HG03135 (cell line): ENCODE results near the gene GBGT1.
"Not testable (repeated sequence)": the region's sequence is repeated elsewhere in the genome, so short reads cannot be mapped to it uniquely, and the experiment has no call there.

Experiments
- ATAC-seq: cut with Tn5 transposase; IDR thresholded peaks from one replicate; pipeline ENCODE4 v1.9.1; 2021; ENCODE audit warnings: mild to moderate bottlenecking, moderate library complexity; ENCODE audit not compliant: unreplicated experiment

The GBGT1 gene

DNA sequence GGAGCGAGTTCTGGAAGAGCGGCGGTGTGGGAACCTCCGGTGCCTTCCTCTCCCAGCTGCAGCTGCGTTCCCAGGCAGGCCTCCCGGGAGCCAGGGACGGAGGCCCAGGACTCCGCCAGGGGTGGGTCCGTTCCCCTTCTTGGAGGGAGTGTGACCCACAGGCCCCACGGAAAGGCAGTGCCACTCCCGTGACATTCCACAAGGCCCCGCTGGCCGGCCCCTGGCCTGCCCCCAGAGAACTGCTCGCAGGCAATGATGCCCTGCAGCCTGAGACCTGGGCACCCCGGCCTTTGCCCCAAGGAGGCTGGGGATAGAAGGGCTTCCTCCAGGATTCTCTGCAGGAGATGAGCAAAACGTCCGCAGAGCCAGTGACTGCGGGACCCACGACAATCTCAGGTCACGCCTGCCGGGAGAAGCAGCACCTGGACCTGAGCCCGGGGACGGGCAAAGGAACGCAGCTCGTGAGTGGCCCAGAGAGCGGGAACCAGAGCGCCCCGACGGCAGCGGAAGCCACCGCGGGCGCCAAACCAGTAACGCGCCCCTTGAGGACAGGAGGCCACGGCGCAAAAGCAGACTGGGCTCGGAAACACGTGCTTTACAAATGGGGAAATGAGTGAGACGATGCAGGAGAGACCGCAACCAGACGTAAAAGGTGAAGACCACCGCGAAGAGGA lies 36.1 kb upstream of the GBGT1 start:
- ATAC-seq: no peak

DNA sequence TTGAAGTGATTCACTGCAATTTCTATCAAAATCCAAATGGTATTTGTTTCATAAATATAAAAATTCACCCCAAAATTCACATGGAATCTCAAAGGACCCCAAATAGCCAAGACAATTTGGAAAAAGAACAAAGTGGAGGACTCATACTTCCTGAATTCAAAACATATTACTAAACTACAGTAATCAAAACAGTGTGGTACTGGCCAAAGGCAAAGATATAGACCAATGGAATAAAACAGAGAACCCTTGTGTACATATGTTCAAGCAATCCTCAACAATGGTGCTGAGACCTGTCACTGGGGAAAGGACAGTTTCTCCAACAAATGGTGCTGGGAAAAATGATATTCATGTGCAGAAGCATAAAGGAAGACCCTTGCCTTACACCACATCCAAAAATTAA lies 31.3 kb upstream of the GBGT1 start:
- no peak for ATAC-seq

DNA sequence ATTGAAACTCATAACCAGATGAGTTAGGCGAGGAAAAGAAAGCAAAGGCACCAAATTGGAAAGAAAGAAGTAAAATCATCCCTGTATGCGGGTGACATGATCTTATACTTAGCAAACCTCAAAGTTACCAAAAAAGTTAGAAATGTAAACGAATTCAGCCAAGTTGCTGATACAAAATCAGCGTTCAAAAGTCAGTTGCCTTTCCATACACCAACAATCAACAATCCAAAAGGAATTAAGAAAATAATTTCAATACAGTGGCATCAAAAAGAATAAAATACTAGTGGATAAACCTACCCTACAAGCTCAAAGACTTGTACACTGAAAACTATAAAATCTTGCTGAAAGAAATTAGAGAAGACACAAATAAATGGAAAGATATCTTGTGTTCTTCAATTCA lies 30.9 kb upstream of the GBGT1 start:
- ATAC-seq: no peak

DNA sequence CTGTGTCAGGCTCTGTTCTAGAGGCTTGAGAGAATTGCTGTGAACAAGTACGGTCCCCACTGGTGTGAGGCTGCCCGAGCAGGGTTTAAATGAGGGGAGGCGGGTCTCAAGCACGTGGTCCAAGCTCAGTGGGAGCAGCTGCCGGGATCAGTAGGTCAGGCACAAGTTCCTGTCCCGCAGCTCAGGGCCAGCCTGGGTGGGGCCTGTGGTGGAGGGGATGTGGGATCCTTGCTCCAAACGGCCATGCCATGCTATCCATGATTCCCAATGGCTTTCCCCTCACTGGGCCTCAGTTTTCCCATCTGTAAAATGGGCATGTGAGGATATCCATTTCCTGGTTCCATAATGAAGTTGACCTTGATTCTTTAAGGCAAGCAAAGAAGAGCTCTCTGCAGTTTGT lies 28.3 kb upstream of the GBGT1 start:
- no peak for ATAC-seq

DNA sequence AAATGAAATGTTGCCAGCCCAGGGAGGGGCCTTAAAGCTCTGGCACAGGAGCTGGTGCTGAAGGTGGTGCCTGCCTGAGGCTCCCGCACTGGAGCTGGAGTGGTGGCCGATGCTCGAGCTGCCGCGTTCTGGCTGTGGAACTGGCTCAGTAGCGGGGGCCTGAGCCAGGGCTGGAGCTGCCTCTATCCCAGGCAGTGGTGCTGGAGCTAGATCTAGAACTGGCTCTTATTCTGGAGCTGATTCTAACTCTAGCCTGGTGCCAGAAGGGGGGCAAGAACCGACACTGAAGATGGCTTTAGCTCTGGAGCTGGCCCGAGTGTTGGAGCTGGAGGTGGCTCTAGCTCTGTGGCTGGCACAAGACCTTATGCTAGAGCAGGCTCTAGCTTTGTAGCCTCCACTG lies 26.1 kb upstream of the GBGT1 start:
- ATAC-seq: no peak

DNA sequence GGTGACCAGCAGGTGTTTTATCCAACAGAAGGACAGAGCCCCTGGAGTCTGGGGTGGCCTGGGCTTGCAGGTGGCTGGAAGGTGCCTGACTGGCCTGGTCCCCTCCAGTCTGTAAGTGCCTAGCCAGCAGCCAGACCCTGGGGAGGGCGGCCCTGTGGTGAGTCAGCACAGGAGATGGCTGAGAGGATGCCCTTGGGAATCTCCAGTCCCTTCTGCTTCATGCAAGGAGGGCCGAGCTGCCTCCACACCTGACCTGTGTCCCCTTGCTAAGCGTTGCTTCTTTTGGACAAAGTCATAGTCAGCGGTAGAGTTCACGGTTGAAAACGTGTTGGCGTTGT lies 25.1 kb upstream of the GBGT1 start:
- ATAC-seq: no peak

DNA sequence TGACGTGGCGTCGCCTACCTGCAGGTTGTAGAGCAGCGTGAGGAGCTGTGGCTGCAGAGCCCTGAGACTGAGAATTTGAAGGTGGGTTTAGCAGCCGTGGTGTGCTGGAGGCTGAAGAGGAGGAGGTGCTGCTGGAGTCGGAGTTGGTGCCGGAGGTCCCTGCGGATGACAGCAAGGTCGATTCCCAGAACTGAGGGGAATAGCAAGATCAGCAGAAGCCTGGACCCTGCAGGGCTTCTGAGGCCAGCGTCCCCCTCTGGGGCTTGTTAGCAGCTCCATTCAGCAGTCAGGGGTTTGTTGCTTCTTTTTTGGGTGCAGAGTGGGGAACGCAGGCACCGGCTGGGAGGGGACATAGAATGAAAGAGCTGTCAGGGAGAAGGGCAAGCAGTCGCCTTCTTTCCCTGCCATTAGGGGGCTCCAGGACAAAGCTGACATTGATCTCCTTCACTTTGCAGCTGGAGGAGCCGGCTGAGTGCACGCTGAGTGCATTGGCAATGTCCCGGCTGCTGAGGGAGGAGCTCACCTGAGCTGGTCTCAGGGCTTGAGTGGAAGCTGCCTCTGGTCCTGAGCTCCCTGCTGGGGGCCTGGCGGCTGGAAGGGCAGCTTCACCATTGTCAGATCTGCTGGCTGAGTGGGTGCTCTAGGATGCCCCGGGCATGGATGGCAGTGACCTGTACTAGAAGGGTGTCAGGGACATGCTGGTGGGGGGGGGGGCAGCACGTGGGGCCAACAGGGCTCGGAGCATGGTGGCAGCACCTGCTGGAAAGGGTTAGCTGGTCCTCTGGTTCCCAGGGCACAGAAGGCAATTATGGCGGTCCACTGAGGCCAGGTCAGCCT lies 24.5 kb upstream of the GBGT1 start:
- no peak for ATAC-seq

DNA sequence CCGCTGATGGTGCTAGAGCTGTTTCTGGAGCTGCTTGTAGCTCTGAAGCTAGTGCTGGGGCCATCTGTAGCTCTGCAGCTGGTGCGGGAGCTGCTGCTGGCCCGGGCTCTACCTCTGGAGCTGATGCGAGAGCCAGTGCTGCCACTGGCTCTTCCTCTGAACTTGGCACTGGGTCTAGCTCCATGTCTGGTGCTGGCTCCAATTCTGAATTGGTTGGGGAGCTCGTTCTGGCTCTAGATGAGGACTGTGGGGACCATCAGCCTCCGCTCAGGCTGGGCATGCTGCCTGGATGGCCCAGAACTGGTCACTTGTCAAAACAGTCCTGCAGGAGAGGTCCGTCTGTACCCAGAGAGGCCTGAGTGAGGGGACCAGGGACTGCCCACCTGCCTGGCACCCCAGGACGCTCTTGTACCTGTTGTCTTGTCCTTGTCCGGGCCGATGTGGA lies 23.9 kb upstream of the GBGT1 start:
- no peak for ATAC-seq

DNA sequence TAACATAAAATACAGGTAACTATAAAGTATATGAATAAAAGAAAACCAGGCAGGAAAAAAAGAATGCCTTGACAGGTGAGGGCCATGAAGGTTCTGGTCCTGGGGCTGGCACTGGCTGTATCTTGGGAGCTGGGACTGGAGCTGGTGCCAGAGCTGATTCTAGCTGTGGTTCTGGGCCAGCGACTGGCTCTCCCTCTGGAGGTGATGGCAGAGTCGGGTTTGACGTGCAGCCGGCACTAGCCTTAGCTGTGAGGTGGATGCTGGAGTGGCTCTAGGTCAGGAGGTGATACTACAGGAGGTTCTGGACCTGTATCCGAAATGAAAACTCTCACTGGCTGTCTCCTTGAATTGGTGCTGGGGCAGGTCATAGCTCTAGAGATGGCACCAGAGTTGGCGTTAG lies 23.0 kb upstream of the GBGT1 start:
- ATAC-seq: no peak

DNA sequence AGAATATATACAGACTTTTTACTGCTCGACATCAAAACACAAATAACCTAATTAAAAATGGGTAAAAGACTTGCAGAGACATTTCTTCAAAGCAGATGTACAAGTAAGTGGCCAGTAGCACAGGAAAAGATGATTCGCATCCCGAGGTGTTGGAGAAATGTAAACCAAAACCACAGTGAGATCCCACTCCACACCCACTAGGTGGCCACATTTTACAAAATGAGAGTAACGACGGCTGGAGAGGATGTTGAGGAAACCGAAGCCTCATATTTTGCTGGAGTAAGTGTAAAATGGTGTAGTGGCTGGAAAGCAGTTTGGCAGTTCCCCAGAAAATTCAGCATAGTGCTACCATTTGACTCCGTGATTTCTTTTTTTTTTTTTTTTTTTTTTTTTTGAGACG lies 21.3 kb upstream of the GBGT1 start:
- no peak for ATAC-seq

DNA sequence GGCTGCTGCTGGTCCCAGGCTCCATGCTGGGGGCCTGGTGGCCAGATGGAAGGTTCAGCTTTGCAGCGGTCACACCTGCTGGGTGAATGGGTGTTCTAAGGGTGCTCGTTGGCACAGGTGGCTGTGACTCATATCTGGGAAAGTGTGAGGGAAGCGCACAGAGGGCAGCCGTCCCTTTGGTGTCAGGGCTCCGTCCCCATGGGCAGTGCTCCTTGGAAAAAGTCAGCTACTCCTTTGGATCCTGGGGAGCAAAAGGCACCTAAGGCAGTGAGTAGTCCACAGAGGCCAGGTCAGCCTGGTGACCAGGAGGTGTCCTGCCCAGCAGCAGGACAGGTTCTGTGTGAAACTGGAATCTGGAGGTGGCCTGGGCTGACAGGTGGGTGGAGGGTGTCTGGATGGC lies 18.4 kb upstream of the GBGT1 start:
- ATAC-seq: no peak

DNA sequence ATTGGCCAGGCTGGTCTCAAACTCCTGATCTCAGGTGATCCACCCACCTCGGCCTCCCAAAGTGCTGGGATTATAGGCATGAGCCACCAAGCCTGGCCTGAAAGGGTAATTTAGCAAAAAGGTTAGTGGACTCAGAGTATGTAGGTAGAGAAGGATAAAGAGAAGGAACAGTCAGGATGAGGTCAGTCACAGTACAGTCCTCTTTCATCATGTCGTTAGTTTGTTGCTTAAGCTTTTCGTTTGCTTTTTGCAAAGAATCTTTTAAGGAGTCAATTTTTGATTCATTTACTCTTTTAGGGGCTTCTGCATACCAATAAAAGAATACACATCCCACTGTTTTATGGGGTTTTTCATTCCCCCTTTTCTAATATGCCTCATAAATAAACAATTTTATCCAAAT lies 17.8 kb upstream of the GBGT1 start:
- no peak for ATAC-seq

DNA sequence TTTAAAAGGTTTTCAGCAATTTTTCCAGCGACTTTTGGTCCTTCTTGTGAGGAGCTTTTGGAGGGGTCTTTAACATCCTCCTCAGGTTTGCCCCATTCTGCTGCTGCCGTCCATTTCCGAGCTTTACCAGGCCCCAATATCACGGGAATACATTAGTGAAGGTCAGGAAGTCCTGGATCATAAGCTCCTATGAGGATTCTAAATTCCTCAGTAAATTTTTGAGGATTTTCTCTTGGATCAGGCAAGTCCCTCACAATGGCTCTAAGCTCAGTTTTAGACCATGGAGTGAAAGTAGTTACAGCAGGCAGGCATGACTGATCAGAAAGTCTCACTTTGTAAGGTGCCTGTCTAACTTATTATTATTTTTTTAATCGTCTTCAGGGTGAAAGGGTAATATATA lies 17.2 kb upstream of the GBGT1 start:
- ATAC-seq: no peak

DNA sequence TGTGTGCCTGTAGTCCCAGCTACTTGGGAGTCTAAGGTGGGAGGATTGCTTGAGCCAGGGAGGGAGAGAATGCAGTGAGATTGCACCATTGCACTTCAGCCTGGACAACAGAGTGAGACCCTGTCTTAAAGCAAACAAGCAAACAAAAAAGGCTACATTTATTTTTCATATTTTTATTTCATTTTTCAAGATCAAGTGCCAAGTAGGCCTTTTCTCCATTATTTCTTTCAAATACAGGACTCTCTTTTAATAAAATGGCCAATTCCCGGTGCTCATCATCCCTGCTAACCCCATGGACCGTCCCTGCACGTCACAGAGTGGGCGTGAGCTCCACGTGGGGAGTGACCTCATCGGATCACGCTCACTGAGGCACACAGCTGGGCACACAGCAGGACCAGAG lies 9.3 kb upstream of the GBGT1 start:
- no peak for ATAC-seq

DNA sequence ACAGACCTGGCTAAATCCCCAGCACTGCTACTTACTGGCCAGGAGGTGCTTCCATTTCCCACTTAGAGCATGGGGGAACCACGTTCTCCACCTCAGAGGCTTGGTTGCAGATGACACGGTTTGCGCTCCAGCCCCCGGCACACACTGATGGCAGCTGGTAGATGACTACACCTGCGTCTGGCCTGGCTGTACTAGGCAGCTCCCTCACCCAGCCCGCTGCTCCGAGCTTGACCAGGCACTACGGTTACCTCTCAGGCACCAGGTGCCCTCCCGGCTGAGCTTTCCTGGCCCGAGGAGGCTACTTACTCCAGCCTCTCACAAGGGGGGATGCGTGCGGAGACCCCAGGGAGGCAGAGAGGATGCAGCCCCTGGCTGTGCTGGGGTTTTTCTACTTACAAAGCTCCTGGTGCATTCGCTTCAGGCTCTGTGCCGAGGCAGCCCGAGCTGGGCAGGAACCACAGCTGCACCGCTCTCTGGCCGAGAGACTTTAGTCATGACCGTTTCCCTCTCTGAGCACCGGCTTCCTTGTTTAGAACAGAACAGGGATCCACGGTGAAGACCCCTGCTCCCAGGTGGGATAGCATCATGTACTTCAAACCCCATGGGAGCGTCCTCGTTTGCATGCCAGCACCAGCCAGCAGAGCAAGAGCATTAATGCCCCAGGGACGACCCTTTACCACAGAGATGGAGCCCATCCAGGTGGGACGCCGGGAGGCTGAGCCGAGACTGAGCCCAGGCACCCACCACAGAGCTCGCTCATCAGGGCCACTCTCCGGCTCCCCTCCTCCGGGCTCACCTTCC lies 7.6 kb upstream of the GBGT1 start:
- ATAC-seq: no peak

DNA sequence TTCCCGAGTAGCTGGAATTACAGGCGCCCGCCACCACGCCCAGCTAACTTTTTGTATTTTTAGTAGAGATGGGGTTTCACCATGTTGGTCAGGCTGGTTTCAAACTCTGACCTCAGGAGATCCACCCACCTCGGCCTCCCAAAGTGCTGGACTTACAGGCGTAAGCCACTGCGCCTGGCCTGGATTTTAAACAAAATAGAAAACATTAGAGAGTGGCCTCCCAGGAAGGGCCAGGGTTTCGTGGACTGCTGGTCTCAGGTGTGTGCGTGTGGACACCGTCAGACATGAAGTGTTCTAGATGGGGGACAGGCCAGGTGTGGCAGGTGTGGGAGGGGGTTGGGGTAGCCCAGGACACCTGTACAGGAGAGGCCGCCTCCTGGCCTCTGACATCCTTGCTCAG lies 7.0 kb upstream of the GBGT1 start:
- ATAC-seq: no peak

DNA sequence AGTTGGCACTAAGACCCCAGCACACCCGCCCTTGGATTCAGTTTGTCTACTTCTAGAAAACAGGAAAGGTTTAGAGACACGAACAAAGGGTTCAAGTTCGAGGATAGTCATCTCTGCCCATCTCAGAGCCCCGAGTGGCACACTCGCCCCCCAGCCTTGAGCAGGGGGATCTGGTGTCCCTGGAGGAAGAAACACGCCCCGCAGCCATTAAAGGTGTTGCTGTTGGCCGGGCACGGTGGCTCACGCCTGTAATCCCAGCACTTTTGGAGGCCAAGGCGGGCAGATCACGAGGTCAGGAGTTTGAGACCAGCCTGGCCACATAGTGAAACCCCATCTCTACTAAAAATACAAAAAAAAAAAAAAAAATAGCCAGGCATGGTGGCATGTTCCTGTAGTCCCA lies 6.0 kb upstream of the GBGT1 start:
- ATAC-seq: not testable (repeated sequence)

DNA sequence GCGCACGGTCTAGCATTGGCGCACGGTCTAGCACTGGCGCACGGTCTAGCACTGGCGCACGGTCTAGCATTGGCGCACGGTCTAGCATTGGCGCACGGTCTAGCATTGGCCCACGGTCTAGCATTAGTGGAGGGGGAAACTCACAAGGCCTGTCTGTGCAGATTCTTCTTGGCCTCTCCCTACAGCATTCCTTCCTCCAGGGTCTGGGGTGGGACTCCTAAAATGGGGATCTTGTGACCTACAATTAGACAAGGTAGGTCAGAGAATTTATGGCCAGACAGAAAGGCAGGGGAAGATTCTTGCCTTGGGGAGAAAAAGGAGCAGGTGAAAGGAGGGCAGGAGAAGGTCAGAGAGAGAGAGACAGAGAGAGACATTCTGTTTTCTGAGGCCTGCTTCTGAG lies 5.4 kb upstream of the GBGT1 start:
- no peak for ATAC-seq

DNA sequence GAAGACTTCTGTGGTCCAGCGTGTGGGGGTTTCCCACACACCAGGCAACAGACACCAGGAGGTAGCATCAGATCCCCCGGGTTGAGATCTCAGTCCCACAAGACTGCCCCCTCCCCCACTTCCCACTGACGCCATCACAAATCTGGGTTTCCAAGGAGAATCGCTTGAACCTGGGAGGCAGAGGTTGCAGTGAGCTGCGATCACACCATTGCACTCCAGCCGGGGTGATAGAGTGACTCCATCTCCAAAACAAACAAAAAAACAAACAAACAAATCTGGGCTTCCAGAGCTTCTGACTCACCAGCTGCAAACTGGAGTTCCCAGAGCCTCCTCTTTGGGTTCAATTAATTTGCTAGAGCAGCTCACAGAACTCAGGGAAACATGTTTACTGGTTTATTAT lies 4.7 kb upstream of the GBGT1 start:
- ATAC-seq: no peak

DNA sequence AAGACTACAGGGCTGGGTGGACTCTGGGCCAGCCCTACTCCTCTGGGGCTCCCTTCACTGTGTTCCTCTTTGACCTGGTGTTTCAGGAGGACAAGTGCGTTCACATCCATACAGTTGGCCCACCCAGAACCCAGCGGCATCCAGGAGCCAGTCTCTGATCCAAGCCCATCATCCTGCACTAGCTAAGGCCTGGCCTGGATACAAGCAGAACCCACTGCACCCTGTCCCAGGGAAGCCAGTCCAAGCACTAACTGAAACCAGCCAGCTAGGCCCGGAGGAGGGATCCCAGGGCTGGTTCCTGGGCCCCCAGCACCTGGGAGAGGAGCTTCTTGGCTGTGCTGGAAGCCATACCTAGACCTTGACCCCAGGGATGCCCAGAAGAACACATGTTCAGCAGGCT lies 4.1 kb upstream of the GBGT1 start:
- ATAC-seq: no peak

DNA sequence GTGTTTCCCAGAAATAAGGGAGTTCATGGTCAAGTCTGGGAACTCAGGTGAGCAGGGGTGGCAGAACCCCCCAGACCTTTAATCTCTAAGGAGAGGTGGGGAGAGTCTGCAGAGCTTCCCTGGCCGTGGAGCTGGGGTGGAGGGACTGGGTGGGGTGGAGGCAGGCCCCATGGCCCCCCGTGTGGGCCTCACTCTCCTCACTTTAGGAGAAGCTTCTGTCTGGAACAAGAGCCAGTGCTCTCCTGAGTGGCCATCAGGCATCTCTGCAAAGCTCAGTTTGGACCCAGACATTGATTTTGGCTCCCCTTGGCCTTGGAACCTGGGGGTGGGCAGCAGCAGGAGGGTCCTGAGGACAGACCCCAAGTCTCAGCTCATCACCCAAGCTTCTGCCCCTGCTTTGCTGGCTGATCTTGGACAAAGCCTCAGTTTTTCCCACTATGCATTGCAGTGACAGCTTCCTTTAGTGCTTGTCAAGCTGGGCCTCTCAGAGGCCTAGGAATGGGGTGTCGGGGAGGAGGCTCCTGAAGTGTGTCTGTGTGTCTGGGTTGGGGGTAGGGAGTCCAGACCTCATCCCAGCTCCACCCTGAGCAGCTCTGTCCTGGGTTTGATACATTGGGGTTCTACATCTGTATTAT lies 3.5 kb upstream of the GBGT1 start:
- no peak for ATAC-seq
